CD4-positive, alpha-beta T cell treated with Interleukin-6 at 100 ng/mL for 8 hours (primary cell): ENCODE measurements around the gene RXFP4.
A peak's percentile ranks its signal among the peaks of the same experiment; 100 is the strongest.
"Not testable (repeated sequence)": the region's sequence is repeated elsewhere in the genome, so short reads cannot be mapped to it uniquely, and the experiment has no call there.

Experiments used
- DNase-seq: peaks from one replicate; pipeline ENCODE4 v3.0.0-alpha.2; 2020; ENCODE audit warnings: mixed read lengths, low spot score

The RXFP4 gene

GRCh38 chr1:155978325-155978972 lies 37.0 kb downstream of the RXFP4 start, which contains the start of gene ARHGEF2:
Gene ARHGEF2, minus strand, starts transcription at chr1:155978547. Its CDS starts 120 bp downstream, at chr1:155978427.
- DNase-seq, result peak; percentile 79

GRCh38 chr1:155978973-155979429 lies 37.6 kb downstream of the RXFP4 start:
- DNase-seq, result no peak

- no peak for DNase-seq
These were observed 38.3 kb downstream of the RXFP4 start for GRCh38 chr1:155979597-155980343.

GRCh38 chr1:155981266-155982088 lies 40.0 kb downstream of the RXFP4 start:
- peak; percentile 66 for DNase-seq

DNA sequence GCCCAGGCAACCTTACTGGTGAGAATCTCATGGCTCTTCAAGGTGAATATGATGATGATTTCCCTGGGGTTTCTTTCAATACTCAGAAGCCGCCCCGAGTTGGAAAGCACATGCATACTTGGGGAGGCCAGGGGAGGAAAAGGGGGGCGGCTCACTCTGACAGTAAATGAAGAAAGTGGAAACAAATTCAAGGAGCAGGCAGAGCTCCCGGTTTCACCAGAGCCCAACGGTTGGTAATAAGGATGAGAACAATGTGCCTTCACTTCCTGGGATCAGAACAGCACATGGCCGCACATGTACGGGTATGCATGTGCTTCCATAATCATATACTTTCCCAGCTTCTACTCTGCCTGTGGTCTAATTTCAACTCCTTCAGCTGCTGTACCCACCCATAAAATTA lies 40.7 kb downstream of the RXFP4 start:
- no peak for DNase-seq

GRCh38 chr1:155983191-155984024 lies 42.0 kb downstream of the RXFP4 start:
- DNase-seq, result no peak

GRCh38 chr1:155984341-155984740 lies 42.9 kb downstream of the RXFP4 start:
- DNase-seq, result no peak

DNA sequence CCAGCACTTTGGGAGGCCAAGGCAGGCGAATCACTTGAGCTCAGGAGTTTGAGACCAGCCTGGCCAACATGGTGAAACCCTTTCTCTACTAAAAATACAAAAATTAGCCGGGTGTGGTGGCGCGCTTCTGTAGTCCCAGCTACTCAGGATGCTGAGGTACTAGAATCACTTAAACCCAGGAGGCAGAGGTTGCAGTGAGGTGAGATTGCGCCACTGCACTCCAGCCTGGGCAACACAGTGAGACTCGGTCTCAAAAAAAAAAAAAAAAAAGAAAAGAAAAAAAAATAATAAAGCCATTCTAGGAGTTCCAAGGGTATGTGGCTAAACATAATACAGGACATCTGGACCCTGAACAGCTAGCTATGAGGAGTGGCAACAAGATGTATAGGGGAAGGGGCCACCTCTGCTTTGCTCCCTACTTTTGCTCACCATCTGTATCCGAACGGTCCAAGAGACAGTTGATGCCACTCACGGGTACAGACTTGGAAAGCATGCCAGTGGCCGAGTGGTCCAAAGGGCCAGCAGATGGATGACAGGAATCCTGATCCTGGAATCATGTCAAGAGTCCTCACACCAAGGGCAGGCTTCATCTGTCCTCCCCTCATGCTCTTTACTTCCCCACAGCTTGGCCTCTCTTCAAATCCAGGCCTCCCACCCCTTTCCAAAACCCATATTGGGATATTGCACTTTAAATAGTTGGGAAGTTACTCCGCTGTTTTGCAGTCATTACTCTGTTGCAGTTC lies 43.6 kb downstream of the RXFP4 start:
- DNase-seq, result not testable (repeated sequence)

- peak; percentile 77 for DNase-seq
These were observed 48.0 kb downstream of the RXFP4 start for GRCh38 chr1:155989242-155990004.

GRCh38 chr1:155990005-155990739 lies 48.7 kb downstream of the RXFP4 start:
- DNase-seq, result no peak
